Ectodermal cell (in vitro differentiated cells): ENCODE measurements around the gene LHFPL6.

ENCODE experiments used
- H3K27ac ChIP-seq: 2 replicates; pipeline ENCODE4 v1.7.0; 2013; ENCODE audit warnings: mild to moderate bottlenecking, low read depth, low read length; ENCODE audit not compliant: insufficient read depth, poor library complexity, severe bottlenecking
- H3K27me3 ChIP-seq: 2 replicates; pipeline ENCODE4 v1.7.0; 2013; ENCODE audit warnings: mild to moderate bottlenecking, low read length; ENCODE audit not compliant: insufficient read depth, control insufficient read depth, poor library complexity, severe bottlenecking
- H3K36me3 ChIP-seq: one replicate; pipeline ENCODE4 v1.7.0; 2013; ENCODE audit warnings: low read length; ENCODE audit not compliant: control insufficient read depth, insufficient read depth
- H3K4me1 ChIP-seq: one replicate; pipeline ENCODE4 v1.7.0; 2013; ENCODE audit warnings: low read length; ENCODE audit not compliant: control insufficient read depth, insufficient read depth
- H3K4me3 ChIP-seq: 2 replicates; pipeline ENCODE4 v1.7.0; 2013; ENCODE audit warnings: low read depth, low read length, control low read depth; ENCODE audit not compliant: insufficient read depth
- H3K9me3 ChIP-seq: 2 replicates; pipeline ENCODE4 v1.7.0; 2013; ENCODE audit warnings: mild to moderate bottlenecking, low read length, moderate library complexity; ENCODE audit not compliant: control insufficient read depth
- WGBS, 2 experiments: methylation state at CpG; one replicate each; pipeline ENCODE4 v1.1.7; 2013; ENCODE audit warnings: missing lambda C conversion rate in 2 of 2; 5-methylcytosine and 5-hydroxymethylcytosine counted together

LHFPL6 gene

DNA sequence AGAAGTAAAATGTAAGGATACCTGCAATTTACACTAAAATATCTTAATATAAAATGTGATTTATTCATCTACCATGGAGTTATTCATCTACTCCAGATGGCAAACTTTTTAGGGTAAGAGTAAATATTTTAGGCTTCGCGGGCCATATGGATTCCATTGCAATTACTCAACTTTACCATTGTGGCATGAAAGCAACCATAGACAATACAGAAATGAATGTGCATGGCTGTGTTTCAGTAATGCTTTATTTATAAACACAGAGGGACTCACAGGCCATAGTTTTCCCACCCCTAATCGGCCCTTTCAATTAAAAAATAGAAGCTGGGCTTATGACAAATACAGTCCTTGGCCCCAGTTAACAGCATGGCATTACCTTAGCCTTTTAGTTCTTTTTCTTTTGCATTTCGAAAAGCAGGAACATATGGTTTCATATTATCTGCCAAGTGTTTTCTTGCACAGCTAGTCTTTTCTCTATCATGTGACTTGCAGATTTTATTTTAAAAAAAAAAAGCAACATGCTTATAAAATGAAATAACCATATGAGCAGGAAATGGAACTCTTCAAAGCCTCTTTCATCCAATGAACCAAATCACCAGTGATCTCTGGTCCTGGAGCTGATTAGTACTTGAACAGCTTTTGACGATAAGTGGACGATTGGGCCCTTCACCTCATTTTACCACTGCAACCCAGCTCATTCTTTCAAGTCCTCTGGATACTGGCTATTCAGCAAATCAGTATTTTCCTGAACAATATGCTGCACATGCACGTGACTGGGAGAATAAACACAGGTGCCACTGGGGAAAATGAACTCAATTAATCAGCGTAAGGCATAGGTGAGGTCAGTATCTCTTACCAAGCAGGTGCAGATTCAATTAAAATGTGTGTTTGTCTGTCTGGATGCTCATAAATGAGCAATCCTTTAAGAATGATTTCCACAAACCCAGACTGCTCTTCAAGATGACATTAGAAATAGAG, 63.9 kb downstream of the LHFPL6 start:
- no peaks in the 10 kb centered on the region for H3K9me3 ChIP-seq
- H3K27me3 ChIP-seq: no peaks in the 10 kb centered on the region
- H3K4me3 ChIP-seq: no peak overlapping the region
- H3K27ac ChIP-seq: no peak overlapping the region
- H3K36me3 ChIP-seq: no peaks in the 10 kb centered on the region
- WGBS, 2 experiments: 96 to 97% methylated on average over 6 to 8 of the region's 8 CpGs
- peaks cover 6% of the 10 kb centered on the region for H3K4me1 ChIP-seq

DNA sequence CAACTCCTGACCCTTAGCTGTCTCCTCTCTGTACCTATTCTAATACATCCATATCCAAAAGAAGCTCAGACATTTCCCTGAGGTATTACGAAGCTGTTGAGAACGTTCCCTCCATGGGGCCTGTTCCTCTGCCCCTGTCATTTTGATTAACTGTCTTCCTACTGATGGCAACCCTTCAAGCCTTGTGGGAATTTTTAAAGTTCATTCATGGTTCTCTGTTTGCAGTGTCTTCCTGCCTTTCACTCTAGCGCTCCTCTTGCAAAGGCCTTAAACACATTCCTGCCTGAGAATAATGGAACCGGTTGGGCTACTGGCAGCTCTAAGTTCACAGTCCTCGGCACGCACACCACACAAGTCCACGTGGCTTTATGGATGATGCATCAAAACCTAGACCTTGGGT, 66.1 kb downstream of the LHFPL6 start:
- no peak overlapping the region for H3K27ac ChIP-seq
- peaks cover 9% of the 10 kb centered on the region for H3K4me1 ChIP-seq
- 76 to 87% methylated on average over 7 of the region's 7 CpGs for WGBS, 2 experiments
- H3K27me3 ChIP-seq: no peaks in the 10 kb centered on the region
- no peaks in the 10 kb centered on the region for H3K9me3 ChIP-seq
- H3K4me3 ChIP-seq: no peak overlapping the region
- H3K36me3 ChIP-seq: no peaks in the 10 kb centered on the region

GRCh38 chr13:39536274-39536673, 66.7 kb downstream of the LHFPL6 start:
- Histone ChIP-seq H3K27ac (no peak overlapping the region), H3K9me3 (no peaks in the 10 kb centered on the region), H3K36me3 (no peaks in the 10 kb centered on the region), H3K27me3 (no peaks in the 10 kb centered on the region), H3K4me3 (no peak overlapping the region), H3K4me1 (peaks cover 13% of the 10 kb centered on the region)
- 91 to 92% methylated on average over 6 of the region's 6 CpGs for WGBS, 2 experiments

GRCh38 chr13:39533651-39534150, 69.3 kb downstream of the LHFPL6 start:
- H3K4me3 ChIP-seq: no peak overlapping the region
- no peaks in the 10 kb centered on the region for H3K9me3 ChIP-seq
- H3K27me3 ChIP-seq: peaks cover 12% of the 10 kb centered on the region
- no peaks in the 10 kb centered on the region for H3K36me3 ChIP-seq
- H3K27ac ChIP-seq: no peak overlapping the region
- 87 to 94% methylated on average over 1 to 2 of the region's 3 CpGs for WGBS, 2 experiments
- peaks cover 13% of the 10 kb centered on the region for H3K4me1 ChIP-seq

GRCh38 chr13:39531646-39532045, 71.3 kb downstream of the LHFPL6 start:
- WGBS, 2 experiments: 90 to 95% methylated on average over 5 to 6 of the region's 6 CpGs
- Histone ChIP-seq H3K27me3 (peaks cover 12% of the 10 kb centered on the region), H3K27ac (no peak overlapping the region), H3K4me1 (peaks cover 7% of the 10 kb centered on the region), H3K9me3 (no peaks in the 10 kb centered on the region), H3K4me3 (no peak overlapping the region), H3K36me3 (no peaks in the 10 kb centered on the region)

DNA sequence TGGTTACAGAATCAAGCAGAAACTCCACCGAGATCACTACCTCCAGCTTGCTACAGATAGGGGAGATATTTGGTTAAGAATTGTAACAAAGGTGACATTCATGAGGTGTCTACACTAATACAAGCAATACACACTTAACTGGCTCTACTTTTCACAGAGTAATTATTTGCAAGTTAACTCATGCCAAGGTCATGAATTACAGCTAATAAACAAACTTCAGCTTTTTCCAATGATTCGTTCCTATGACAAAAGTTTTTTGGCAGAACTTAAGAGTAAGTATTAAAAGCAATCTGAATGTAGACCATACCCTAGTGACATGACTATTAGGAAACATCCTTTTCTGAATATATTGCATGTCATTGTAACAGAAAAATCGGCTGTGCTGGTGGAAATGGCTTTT, 72.1 kb downstream of the LHFPL6 start:
- Histone ChIP-seq H3K27ac (no peak overlapping the region), H3K4me3 (no peak overlapping the region), H3K27me3 (peaks cover 12% of the 10 kb centered on the region), H3K9me3 (no peaks in the 10 kb centered on the region), H3K4me1 (peaks cover 7% of the 10 kb centered on the region), H3K36me3 (no peaks in the 10 kb centered on the region)
- WGBS, 2 experiments: 91 to 100% methylated on average over 1 to 3 of the region's 3 CpGs

GRCh38 chr13:39528661-39528980, 74.4 kb downstream of the LHFPL6 start:
- H3K4me3 ChIP-seq: no peak overlapping the region
- no peaks in the 10 kb centered on the region for H3K36me3 ChIP-seq
- no peaks in the 10 kb centered on the region for H3K9me3 ChIP-seq
- H3K27ac ChIP-seq: no peak overlapping the region
- H3K27me3 ChIP-seq: peaks cover 12% of the 10 kb centered on the region
- WGBS, 2 experiments: 93 to 97% methylated on average over 3 of the region's 3 CpGs
- peaks cover 7% of the 10 kb centered on the region for H3K4me1 ChIP-seq

DNA sequence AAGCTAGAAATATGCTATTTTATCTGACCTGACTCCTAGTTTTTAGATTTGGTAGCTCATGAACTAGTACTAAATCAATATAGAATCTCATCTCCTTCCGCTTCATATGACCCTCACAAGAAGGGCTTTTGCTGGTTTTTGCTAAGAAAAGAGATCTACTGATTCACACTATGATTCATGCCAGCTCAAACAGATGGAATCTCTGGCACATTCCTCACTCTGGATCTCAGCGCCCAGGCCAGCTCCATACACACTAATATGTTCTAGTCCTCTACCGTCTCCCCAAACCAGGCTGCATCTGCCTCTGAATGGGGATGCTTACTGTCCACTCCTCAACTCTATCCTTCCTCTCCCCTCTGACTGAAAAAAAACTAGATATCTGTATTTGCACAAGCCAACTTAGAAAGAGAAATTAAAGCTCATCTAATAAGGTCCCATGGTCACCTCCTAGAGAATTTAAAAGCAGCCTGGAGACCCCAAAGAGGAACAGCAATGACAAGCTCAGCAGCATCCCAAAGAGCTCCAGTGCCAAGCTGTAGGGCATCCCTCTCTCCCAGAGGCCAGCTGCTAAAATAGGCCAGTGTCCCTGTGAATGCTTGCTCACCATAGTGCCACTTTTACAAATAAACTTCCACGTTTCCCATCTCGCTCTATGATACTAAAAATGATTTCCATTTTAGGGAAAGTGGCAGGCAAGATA, 74.9 kb downstream of the LHFPL6 start:
- Histone ChIP-seq H3K36me3 (no peaks in the 10 kb centered on the region), H3K9me3 (no peaks in the 10 kb centered on the region), H3K4me1 (peaks cover 7% of the 10 kb centered on the region), H3K27ac (no peak overlapping the region), H3K4me3 (no peak overlapping the region), H3K27me3 (peaks cover 12% of the 10 kb centered on the region)
- 91 to 92% methylated on average over 3 to 5 of the region's 5 CpGs for WGBS, 2 experiments

- H3K27ac ChIP-seq: no peak overlapping the region
Observed at GRCh38 chr13:39527301-39527700, 75.7 kb downstream of the LHFPL6 start.

GRCh38 chr13:39526499-39526898, 76.5 kb downstream of the LHFPL6 start:
- Histone ChIP-seq H3K27me3 (peaks cover 12% of the 10 kb centered on the region), H3K4me3 (no peak overlapping the region), H3K27ac (no peak overlapping the region), H3K9me3 (no peaks in the 10 kb centered on the region), H3K36me3 (no peaks in the 10 kb centered on the region), H3K4me1 (peaks cover under 1% of the 10 kb centered on the region)
- 95% methylated on average over 8 of the region's 8 CpGs for WGBS, 2 experiments

More at GRCh38 chr13:39527301-39527700, 75.7 kb downstream of the LHFPL6 start:
- Histone ChIP-seq H3K36me3 (no peaks in the 10 kb centered on the region), H3K27me3 (peaks cover 12% of the 10 kb centered on the region), H3K9me3 (no peaks in the 10 kb centered on the region), H3K4me1 (peaks cover 7% of the 10 kb centered on the region), H3K4me3 (no peak overlapping the region)
- WGBS, 2 experiments: 88 to 95% methylated on average over 2 to 3 of the region's 3 CpGs
